NOMO-1 treated with DMSO at 0.1 percent for 48 hours (cell line): ENCODE results near the gene KRT28.
A peak's percentile ranks its signal among the peaks of the same experiment; 100 is the strongest.
"Not testable (repeated sequence)": the region's sequence is repeated elsewhere in the genome, so short reads cannot be mapped to it uniquely, and the experiment has no call there.

ENCODE experiments used
- DNase-seq: peaks from one replicate; lab custom pipeline; 2025; ENCODE audit not compliant: unreplicated experiment; lab: John Stamatoyannopoulos, UW

Gene KRT28

DNA sequence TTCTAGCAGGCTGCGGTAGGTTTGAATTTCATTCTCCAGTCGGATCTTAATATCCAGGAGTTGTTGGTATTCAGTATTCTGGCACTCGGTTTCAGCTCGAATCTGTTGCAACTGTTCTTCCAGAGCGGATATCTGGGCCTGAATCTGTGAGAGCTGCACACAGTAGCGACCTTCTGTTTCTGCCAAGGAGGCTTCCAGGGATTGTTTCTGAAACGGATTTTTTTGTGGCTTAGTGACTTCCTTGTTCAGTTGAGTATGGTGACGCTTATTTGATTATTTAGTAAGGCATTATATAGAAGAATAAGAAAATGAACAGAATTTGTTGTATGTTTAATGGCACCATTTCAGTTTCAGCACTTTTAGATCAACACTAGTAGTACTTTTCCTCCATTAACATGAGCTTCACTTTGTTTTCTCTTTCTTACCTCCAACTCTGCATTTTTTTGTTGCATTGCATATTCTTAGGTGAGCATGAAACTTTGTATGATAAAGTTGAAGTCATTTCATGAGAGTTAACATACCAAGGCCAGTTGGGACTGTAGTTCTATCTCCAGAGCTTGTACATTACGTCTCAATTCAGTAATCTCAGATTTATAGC, 19.9 kb upstream of the KRT28 start:
- peak; percentile 10 for DNase-seq

DNA sequence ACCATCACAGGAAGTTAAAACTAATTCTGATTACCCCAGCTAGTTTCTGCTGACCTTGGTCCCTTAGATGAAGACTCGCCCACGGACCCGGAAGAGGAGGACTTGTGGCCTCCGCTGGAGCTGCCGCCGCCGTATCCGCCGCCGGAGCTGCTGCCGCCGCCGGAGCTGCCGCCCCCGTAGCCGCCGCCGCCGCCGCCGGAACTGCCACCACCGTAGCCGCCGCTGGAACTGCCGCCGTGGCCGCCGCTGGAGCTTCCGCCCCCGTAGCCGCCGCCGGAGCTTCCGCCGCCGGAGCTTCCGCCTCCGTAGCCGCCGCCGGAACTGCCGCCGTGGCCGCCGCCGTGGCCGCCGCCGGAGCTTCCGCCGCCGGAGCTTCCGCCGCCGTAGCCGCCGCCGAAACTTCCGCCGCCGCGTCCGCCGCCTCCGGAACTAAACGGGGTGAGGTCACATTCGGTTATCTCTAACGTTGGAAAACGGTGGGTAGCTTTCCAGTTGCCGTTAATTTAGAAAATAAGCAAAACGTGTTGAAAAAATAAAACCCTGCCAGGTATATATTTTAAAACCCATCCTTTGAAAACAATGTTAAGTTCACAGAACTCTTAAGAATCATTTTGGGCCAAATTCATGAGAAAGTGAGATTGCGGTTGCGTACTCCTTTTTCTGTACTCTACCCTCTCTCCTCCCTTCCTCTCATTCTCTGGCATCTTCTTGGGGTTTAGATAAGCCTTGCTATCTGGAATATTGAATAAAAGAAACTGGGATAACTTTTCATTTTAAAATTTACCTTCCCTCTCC, 19.2 kb upstream of the KRT28 start:
- peak; percentile 76 for DNase-seq

DNA sequence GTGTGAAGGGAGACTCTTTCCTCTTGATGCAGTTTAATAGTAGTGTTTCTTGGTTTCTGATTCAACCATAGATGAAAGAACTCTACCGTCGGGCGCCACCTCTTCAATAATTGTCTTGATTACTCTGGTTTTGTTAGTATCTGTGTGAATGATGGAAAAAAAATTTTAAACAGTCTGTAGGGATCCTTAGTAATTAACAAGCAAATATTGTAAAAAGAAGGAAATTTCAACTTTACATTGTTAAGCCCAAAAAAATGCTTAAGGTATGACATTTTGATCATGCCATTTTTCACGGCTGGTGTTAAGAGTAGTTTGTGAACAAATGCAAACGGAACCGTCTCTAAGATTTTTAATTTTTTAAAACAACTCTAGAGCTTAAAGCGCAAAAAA, 18.6 kb upstream of the KRT28 start:
- peak; percentile 4 for DNase-seq

DNA sequence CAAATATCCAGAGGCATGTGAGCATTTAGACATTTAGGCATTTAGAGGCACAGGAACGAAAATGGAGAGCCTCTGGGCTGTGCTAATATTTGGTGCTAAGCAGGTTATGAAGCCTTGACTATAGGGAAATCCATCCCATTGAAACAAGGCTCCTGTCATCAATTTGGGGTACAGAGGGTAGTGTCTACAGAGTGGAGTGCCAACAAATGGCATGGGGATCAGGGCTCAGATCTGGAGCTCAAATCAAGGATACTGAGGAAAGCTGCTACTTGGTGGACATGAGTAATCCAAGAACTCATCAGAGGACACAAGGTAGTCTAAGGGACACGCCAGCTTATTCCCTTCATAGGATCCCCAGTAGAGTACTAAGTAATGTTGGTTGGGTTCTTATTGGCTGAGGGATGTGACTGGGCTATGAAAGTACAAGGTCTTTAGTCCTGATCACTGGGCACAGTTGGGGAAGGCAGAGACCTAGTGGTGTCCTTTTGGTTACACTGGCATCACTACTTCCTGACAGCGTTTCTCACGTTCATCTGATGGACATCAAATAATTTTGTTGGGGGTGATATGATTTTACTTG, 17.4 kb upstream of the KRT28 start:
- DNase-seq, result no peak

DNA sequence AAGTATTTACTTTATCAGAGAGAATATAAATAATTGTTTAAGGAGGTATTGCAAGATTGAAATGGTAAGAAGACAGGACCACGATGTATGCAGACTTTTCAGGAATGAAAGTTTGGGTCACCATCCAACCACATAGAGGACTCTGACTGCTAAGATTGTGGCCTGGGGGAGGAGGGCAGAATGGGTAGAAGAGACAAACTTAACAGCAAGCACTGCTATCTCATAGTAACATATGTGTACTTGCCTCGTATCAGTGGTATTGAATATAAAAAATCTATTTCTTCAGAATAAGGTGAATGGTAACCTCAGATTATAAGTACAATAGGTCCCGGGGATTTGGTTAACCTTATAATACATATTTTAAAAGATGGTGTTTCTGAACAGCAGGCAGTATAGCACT, 16.8 kb upstream of the KRT28 start:
- DNase-seq, result no peak

DNA sequence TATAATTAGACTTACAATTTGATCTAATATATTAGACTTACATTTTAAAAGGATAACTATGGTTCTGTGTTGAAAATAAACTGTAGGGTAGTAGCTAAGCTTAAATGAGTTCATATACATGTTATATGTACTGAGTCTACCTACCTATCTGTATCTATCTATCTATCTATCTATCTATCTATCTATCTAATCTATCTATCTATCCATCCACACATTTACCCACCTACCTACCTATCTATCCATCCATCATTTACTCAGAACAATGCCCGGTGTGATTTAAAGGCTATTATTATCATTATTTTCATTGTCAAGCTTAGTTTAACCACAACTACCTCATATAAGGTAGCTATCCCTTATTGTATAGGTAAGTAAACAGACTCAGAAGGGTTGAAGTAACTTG, 15.6 kb upstream of the KRT28 start:
- no peak for DNase-seq

DNA sequence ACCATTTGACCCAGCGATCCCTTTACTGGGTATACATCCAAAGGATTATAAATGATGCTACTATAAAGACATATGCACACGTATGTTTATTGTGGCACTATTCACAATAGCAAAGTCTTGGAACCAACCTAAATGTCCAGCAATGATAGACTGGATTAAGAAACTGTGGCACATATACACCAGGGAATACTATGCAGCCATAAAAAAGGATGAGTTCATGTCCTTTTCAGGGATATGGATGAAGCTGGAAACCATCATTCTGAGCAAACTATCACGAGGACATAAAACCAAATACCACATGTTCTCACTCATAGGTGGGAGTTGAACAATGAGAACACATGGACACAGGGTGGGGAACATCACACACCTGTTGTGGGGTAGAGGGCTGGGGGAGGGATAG, 14.9 kb upstream of the KRT28 start:
- not testable (repeated sequence) for DNase-seq

DNA sequence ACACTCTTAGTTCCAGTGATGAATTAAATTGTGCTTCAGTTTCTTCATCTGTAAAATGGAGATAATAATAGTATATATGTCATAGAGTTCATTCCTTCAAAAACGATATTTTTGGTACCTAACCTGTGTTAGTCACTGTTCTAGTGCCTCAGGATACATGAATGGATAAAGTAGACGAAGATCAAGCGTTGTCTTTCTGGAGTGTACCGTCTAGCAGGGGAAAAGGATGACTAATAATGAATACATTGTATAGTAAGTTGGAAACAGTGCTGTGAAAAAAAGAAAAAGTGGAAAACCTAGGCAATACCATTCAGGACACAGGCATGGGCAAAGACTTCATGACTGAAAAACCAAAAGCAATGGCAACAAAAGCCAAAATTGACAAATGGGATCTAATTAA, 14.0 kb upstream of the KRT28 start:
- no peak for DNase-seq

DNA sequence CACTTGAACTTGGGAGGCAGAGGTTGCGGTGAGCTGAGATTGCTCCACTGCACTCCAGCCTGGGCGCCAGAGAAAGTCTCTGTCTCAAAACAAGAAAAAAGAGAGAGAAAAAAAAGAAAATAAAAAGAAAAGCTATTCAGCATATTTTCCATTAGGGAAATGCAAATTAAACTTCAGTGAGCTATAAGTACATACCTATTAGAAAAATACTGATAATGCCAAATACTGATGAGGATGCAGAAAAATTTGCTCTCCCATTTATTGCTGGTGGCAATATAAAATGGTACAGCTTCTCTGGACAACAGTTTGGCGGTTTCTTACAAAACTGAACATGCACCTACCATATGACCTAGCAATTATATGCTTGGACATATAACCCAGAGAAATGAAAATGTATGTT, 12.9 kb upstream of the KRT28 start:
- no peak for DNase-seq

DNA sequence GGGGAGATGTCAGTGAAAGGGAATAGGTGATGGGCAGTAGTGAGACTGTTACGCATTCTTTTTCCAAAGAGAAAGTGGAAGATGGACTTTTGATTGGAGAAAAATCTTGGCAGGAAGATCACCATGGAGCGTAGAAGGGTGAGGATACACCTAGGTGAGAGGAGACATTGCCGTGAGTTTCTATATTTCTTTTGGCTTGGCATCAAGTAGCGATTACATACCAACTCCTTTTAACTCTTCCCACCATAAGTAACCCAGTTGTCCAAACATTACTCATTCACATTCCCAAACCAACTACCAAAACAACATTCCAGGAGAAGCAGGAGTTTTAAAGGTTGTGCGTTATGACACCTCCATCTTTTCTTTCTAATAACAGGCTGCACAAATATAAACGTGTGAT, 10.7 kb upstream of the KRT28 start:
- no peak for DNase-seq

DNA sequence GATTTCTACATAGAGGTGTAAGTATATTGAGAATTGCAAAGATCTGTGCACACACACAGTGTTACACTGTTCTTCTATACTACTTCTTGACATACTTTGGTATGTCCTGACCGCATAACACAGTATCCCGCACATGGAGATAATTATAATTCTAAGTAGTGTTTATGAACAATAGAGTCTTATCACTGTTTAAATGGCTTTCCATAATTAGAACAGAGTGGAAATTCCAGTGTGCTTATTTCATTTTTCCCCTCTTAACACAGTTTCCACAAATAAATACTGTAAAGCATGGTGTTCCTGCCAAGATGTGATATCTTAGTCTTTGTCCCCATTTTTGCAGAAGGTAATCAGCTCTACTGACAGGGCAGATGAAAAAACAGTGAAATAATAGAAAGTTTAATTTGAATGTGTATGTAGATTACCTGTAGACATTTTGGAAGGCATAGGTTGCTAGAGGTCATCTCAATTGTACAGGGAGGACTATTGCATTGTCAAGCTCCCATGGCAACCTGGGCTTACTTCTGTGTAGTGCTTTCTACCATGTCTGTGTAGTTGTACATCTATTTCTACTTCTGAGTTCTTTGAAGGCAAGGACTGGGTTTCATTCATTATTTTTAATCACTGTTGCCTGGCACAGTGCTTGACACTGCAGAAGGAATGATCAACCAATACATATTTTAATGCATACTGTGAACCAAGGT, 10.1 kb upstream of the KRT28 start:
- DNase-seq, result no peak

DNA sequence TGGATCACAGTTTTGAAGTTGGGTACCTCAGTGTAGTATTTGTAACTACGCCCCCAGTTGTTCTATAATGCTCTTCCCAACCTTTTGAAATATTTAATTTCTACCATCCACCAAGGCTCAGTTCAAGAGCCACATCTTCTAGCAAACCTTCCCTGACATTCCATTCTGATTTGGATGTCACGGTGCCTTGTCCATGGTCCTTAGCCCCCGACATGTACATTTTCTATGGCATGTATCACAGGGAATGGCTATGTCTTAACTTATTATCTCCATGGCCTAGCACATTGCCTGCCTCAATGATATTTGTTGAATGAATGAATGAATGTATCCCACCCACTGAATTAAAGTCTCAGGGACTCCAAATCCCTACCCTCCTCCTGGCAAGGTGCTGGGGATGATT, 6.4 kb upstream of the KRT28 start:
- DNase-seq, result no peak

DNA sequence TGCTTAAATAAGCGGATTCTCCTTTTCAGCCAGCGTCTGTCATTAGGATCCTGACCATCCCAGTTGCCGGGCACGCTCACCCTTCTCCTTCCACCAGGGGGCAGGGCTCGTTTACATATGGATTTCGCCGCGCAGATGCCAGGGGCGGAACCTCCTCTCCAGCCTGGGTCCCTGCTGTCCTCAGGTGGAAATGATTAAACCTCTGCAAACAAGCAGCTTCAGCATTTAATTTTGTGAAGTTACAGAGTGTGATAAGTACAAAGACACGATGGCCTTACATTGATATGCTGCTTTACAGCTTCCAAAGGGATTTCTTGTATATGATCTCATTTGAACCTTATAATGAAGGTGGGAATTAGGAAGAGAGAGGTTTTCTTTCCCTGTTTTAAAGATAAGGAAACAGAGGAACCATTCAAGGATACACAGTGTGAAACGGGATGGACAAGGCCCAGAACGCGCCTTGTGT, 3.9 kb upstream of the KRT28 start:
- peak; percentile 74 for DNase-seq

DNA sequence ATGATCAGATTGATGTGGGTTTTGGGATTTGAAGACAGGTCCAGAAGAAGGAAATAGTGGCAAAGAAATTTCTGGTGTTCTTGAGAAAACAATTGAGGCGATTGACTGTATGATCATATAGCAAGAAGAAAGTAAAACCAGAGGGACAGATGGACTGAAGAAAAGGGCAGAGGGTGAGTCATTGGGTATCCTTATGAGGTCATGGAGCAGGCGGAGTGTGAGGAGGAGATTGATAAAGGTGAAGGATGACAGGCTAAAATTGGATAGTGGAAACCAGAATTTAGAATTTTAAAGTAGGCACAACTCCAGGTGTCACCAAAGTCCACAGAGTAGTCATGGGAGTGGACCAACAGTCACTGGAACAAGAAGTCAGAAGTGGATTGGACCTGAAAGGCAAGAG, 1.4 kb upstream of the KRT28 start:
- no peak for DNase-seq

DNA sequence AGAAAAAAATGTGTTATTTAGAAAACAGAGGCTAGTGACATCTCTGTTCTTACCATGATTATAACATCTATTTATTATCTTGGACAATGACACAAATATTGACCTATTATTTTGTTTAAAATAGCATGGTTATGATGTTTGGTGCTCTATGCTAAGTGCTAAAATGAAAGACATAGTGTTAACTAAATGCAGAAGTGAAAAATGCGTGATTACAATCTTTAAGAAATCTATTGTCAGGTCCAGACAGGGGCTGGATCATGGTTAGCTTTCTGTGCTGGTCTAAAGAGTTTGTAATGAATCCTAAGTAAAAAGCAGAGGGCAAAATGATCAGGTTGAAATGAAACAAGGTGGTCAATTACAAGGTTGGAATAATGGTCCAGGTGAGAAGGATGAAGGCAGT, 622 bp upstream of the KRT28 start:
- DNase-seq, result no peak

DNA sequence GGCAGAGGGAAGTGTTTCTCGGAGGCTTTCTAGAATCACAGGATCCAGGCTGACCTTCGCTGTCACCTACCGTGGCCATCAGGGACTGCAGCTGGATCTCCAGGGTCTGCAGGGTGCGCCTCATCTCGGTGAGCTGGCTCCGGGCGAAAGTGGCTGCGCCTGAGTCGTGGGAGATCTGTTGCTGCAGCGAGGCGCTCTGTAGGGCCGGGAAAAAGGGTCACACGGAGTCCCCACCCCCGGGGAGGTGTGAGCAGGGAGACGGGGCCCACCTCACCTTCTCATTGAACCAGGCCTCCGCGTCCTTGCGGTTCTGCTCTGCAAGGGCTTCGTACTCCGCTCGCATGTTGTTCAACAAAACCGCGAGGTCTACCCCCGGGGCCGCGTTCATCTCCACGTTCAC, 2.9 kb downstream of the KRT28 start:
- DNase-seq, result no peak

DNA sequence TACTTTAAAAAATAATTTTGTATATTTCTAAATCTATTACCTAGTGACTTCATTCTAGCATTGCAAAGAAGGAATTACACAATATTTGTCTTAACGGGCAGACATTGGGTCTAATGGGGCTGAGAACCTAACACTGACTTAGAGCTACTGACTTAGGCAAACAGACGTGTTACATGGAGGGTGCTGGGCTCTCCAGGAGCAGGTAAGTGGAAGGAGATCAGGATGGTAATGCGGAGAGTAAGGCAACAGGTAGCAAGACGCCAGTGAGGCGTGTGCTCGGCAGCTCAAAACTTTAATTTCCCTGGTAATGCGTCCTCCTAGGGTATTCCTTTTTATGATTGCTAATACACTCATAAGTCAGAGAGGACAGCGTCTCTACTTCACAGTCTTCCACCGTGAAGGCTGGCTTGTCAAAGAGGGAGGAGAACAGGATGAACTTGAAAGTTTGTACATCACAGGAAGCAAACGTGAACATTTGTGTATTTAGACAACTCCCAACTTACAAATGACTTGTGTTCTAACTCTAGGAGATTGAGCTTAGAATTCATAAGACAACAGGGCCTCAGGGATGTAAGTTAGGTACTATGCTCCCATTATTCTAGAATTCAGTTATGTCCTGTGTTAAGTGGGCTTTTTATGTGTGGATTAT, 4.6 kb downstream of the KRT28 start:
- peak; percentile 42 for DNase-seq

DNA sequence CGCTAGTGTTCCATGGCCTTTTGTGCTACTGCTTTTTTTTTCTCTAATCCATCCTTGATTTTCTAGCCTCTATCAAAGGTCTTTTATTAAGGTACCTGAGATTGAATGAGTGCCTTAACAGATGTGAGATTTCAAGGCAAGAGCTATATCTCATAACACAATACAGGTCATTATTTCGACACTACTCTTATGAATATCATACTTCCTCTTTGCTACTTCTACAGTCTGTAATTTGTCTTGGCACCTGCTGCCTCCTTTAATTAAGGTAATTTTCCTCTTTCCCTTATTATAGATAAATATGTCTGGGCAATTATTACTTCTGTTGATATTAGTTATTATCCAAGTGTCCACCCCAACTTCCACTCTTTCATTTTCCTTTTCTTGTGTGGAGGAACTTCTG, 5.3 kb downstream of the KRT28 start:
- DNase-seq, result peak; percentile 88

DNA sequence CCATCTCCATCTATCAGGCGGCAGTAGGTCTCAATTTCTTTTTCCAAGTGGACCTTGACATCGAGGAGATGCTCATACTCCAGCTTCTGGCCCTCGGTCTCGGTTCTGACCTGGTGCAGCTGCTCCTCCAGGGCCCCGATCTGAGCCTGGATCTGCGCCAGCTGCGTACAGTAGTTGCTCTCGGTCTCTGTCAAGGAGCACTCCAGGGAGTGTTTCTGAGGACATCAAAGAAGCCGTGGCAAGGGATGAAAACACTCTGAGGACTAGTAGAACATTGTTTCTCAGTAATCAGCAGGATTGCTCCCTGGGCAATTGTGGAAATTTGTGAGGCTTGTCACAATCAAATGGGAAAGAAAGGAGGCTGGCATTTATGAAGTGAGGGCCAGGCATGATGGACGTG, 5.9 kb downstream of the KRT28 start:
- no peak for DNase-seq

DNA sequence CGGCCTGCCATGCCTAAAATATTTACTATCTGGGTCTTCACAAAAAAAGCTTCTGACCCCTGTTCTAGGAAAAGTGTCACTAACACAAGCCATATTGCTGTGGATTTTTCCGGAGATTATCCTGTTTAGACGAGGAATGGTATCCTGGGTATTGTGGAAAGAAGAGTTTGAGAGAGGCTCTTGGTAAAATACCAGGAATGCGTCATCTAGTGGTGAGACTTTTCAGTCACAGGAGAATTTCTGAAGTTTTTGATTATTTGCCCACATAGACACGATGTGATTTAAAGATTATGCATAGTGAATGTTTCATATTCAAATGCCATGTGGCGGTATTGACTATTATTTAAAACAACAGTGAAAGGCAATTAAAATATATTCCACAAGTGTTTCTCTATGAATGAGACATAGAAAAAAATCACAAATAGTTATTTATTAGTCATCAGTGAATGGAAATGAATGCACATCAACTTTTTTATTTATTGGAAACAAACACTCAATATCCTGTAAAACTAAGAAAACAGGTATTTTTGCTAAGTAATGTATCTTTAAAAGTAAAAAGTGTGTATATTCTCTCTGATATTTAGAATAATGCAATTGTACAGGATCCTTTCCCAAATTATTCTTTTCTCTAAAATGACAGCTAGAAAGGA, 7.8 kb downstream of the KRT28 start:
- no peak for DNase-seq

DNA sequence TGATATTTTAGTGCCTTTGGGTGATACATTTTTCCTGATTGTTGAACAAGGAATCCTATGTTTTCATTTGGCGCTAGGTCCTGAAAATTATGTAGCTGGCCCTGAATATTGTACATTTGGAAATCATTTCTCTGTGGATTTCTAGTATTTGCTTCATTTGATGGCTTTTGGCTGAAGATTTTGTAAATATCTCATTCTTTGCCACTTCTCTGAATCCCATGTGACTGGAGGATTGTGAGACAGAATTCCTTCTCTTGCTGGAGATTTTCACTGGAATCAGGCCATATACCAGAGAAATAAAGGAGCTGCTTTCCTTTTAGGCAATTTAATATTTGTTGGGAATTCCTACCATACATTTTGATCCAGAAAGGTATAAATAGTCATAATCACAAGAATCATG, 8.6 kb downstream of the KRT28 start:
- DNase-seq, result no peak
